ENCODE measurements around the gene ZBTB20. TPM values are rescaled to one million over a fixed set of nuclear protein-coding genes. Genes with fewer than 3 reads are reported as not detected.

The ZBTB20 gene
- total and polyA plus RNA-seq, 10 of the 15 experiments (the other 5 are each of a cell fraction or from before 2014, with no cell fraction given) = 0.20 to 5.5 (median 2.2) TPM

- 45% methylated on average over 1 of the region's 1 CpG for WGBS (ENCODE audit: insufficient coverage, insufficient replicate concordance, low lambda C conversion rate, missing lambda C conversion rate)
- intact Hi-C loops (cut with micrococcal nuclease; ENCODE audit: unreplicated experiment) = loop anchor here (10.0 kb wide), 1 partner anchor 983 kb away; no protein-coding TSS in a partner anchor
- ChIA-PET POLR2A (interaction anchor here (0.6 kb wide), 1 partner anchor 113 kb away, joined by 3 read pairs; no protein-coding TSS in a partner anchor), CTCF (interaction anchor here (1.5 kb wide), 1 partner anchor 250 kb away, joined by 3 read pairs; no protein-coding TSS in a partner anchor), RAD21 (ENCODE audit: unreplicated experiment) (no interaction called here), SMC1A (ENCODE audit: uncharacterized antibody, unreplicated experiment) (interaction anchor here (1.4 kb wide), 1 partner anchor 24 kb away, joined by 3 read pairs; no protein-coding TSS in a partner anchor)
- Histone ChIP-seq H3K4me2 (ENCODE audit: control insufficient read depth, insufficient read depth) (no peak overlapping the region), H4K20me1 (ENCODE audit: control insufficient read depth, insufficient read depth) (no peaks in the 10 kb centered on the region), H3K36me3 (ENCODE audit: control insufficient read depth in 2 of 2, insufficient read depth in 2 of 2, low read length in 1 of 2) (no peaks in the 10 kb centered on the region), H3K9me3 (replicated peaks; ENCODE audit: control insufficient read depth, insufficient read depth, low read length) (no peaks in the 10 kb centered on the region), H3K4me1 (ENCODE audit: control insufficient read depth, insufficient read depth, low read length) (no peaks in the 10 kb centered on the region), H3K79me2 (ENCODE audit: control insufficient read depth, insufficient read depth, low read length) (no peaks in the 10 kb centered on the region), H3K4me3 (no peak overlapping the region), H3K27me3 (replicated peaks in 1 of 2; ENCODE audit: control insufficient read depth in 2 of 2, insufficient read depth in 2 of 2, low read length in 1 of 2) (no peaks in the 10 kb centered on the region), H3K9ac (ENCODE audit: control insufficient read depth, insufficient read depth, low read length) (no peak overlapping the region), H3K27ac (ENCODE audit: control insufficient read depth, insufficient read depth) (no peak overlapping the region), H2AFZ (ENCODE audit: control insufficient read depth, low read depth, low read length) (no peak overlapping the region)
- DNase-seq (ENCODE audit: low read depth, low spot score) (no peak), FAIRE-seq (no peak), ATAC-seq (no peak)
- no TSS peak for BruUV-seq (replicated peaks)
- in situ Hi-C loops (cut with MboI) = loop anchor here (25.0 kb wide), 1 partner anchor 980 kb away; no protein-coding TSS in a partner anchor
- no peak for TF ChIP-seq NFIC (IDR thresholded peaks at IDR 0.05; ENCODE audit: low read depth, low read length)
- TF ChIP-seq MEF2B (IDR thresholded peaks at IDR 0.05; ENCODE audit: partially characterized antibody, poor library complexity, severe bottlenecking) = no peak
- TF ChIP-seq MXI1 (IDR thresholded peaks at IDR 0.05; ENCODE audit: low read depth, low read length) = no peak
- TF ChIP-seq IRF4 (IDR thresholded peaks at IDR 0.05; ENCODE audit: low read depth, low read length) = no peak
These were observed 315.2 kb downstream of the ZBTB20 start for GRCh38 chr3:114831861-114832260.

GRCh38 chr3:114830652-114831051 lies 316.4 kb downstream of the ZBTB20 start:
- SMC1A ChIA-PET (ENCODE audit: uncharacterized antibody, unreplicated experiment) = interaction anchor here (1.3 to 2.8 kb wide), 2 partner anchors 249 to 261 kb away, joined by 3 to 7 read pairs; no protein-coding TSS in a partner anchor
- DNase-seq (ENCODE audit: low read depth, low spot score) = no peak

More at GRCh38 chr3:114830652-114831051, 316.4 kb downstream of the ZBTB20 start:
- TF ChIP-seq SIN3A (IDR thresholded peaks at IDR 0.05; ENCODE audit: low read depth, low read length) (no peak), IKZF1 (conservative IDR thresholded peaks at IDR 0.05) (no peak), RFX5 (IDR thresholded peaks at IDR 0.05; ENCODE audit: low read depth, low read length) (no peak), CHD1 (IDR thresholded peaks at IDR 0.05; ENCODE audit: low read depth, low read length) (no peak), USF1 (IDR thresholded peaks at IDR 0.05; ENCODE audit: borderline replicate concordance, extremely low read length, insufficient read depth, low read depth, low read length) (no peak), YY1 (IDR thresholded peaks at IDR 0.05; ENCODE audit: low read depth, low read length) (no peak), EP300 (IDR thresholded peaks at IDR 0.05; ENCODE audit: borderline replicate concordance in 1 of 2, control insufficient read depth in 1 of 2, low read depth in 2 of 2, low read length in 2 of 2) (no peak), ATF7 (IDR thresholded peaks at IDR 0.05; ENCODE audit: low read depth) (no peak), JUND (IDR thresholded peaks at IDR 0.05; ENCODE audit: low read depth, low read length) (no peak), BRCA1 (IDR thresholded peaks at IDR 0.05; ENCODE audit: low read depth, low read length) (no peak), ZNF24 (IDR thresholded peaks at IDR 0.05) (no peak), MEF2B (IDR thresholded peaks at IDR 0.05; ENCODE audit: partially characterized antibody, poor library complexity, severe bottlenecking) (no peak)
- ATAC-seq (no peak), FAIRE-seq (no peak)
- ChIA-PET POLR2A (no interaction called here), CTCF (interaction anchor here (0.9 to 1.5 kb wide), 4 partner anchors 10 to 953 kb away, joined by 3 to 4 read pairs (median 3); no protein-coding TSS in a partner anchor), RAD21 (ENCODE audit: unreplicated experiment) (no interaction called here)
- no peaks in the 10 kb centered on the region for H3K79me2 ChIP-seq (ENCODE audit: control insufficient read depth, insufficient read depth, low read length)
- WGBS (ENCODE audit: insufficient coverage, insufficient replicate concordance, low lambda C conversion rate, missing lambda C conversion rate) = 92% methylated on average over 4 of the region's 4 CpGs
- no peak overlapping the region for H3K4me3 ChIP-seq
- H3K9me3 ChIP-seq (replicated peaks; ENCODE audit: control insufficient read depth, insufficient read depth, low read length) = no peaks in the 10 kb centered on the region
- no peak overlapping the region for H3K9ac ChIP-seq (ENCODE audit: control insufficient read depth, insufficient read depth, low read length)
- no peak overlapping the region for H2AFZ ChIP-seq (ENCODE audit: control insufficient read depth, low read depth, low read length)
- no peaks in the 10 kb centered on the region for H3K36me3 ChIP-seq (ENCODE audit: control insufficient read depth in 2 of 2, insufficient read depth in 2 of 2, low read length in 1 of 2)
- H3K27ac ChIP-seq (ENCODE audit: control insufficient read depth, insufficient read depth) = no peak overlapping the region
- in situ Hi-C loops (cut with MboI) (loop anchor here (25.0 kb wide), 1 partner anchor 982 kb away; no protein-coding TSS in a partner anchor), intact Hi-C loops (cut with micrococcal nuclease; ENCODE audit: unreplicated experiment) (loop anchor here (10.0 kb wide), 1 partner anchor 984 kb away; no protein-coding TSS in a partner anchor)
- no TSS peak for BruUV-seq (replicated peaks)
- H3K4me1 ChIP-seq (ENCODE audit: control insufficient read depth, insufficient read depth, low read length) = no peaks in the 10 kb centered on the region
- H3K27me3 ChIP-seq (replicated peaks in 1 of 2; ENCODE audit: control insufficient read depth in 2 of 2, insufficient read depth in 2 of 2, low read length in 1 of 2) = no peaks in the 10 kb centered on the region
- no peaks in the 10 kb centered on the region for H4K20me1 ChIP-seq (ENCODE audit: control insufficient read depth, insufficient read depth)
- H3K4me2 ChIP-seq (ENCODE audit: control insufficient read depth, insufficient read depth) = no peak overlapping the region
